ENCODE measurements around the gene DBR1.
"Not testable (repeated sequence)": the region's sequence is repeated elsewhere in the genome, so short reads cannot be mapped to it uniquely, and the experiment has no call there.

DBR1 gene

GRCh38 chr3:138186803-138187295 is 12.1 kb upstream of the DBR1 start:
- DNase-seq (ENCODE audit: low read depth): peak; percentile 64

GRCh38 chr3:138186221-138186620 is 11.5 kb upstream of the DBR1 start:
- DNase-seq (ENCODE audit: low read depth): no peak

GRCh38 chr3:138184994-138185393 is 10.3 kb upstream of the DBR1 start:
- DNase-seq (ENCODE audit: low read depth): no peak

- DNase-seq (ENCODE audit: low read depth): no peak
Measured at GRCh38 chr3:138180375-138181029, 5.8 kb upstream of the DBR1 start.

GRCh38 chr3:138173769-138174420 is 826 bp downstream of the DBR1 start:
- DNase-seq (ENCODE audit: low read depth): no peak

- DNase-seq (ENCODE audit: low read depth): no peak
Measured at GRCh38 chr3:138172625-138173024, 2.1 kb downstream of the DBR1 start.

- DNase-seq (ENCODE audit: low read depth): no peak
Measured at GRCh38 chr3:138165061-138165460, 9.7 kb downstream of the DBR1 start.

- no peak for DNase-seq (ENCODE audit: low read depth)
Measured at GRCh38 chr3:138157743-138158142, 17.0 kb downstream of the DBR1 start.

- DNase-seq (ENCODE audit: low read depth): no peak
Measured at GRCh38 chr3:138154534-138154933, 20.2 kb downstream of the DBR1 start.

- DNase-seq (ENCODE audit: low read depth): no peak
Measured at GRCh38 chr3:138148503-138148902, 26.2 kb downstream of the DBR1 start.

GRCh38 chr3:138142181-138142580 is 32.5 kb downstream of the DBR1 start:
- DNase-seq (ENCODE audit: low read depth): not testable (repeated sequence)

GRCh38 chr3:138140940-138141339 is 33.8 kb downstream of the DBR1 start:
- DNase-seq (ENCODE audit: low read depth): no peak

GRCh38 chr3:138139691-138140090 is 35.0 kb downstream of the DBR1 start:
- no peak for DNase-seq (ENCODE audit: low read depth)

GRCh38 chr3:138137861-138138260 is 36.9 kb downstream of the DBR1 start:
- DNase-seq (ENCODE audit: low read depth): no peak

- DNase-seq (ENCODE audit: low read depth): no peak
Measured at GRCh38 chr3:138136201-138136600, 38.5 kb downstream of the DBR1 start.

- no peak for DNase-seq (ENCODE audit: low read depth)
Measured at GRCh38 chr3:138135833-138136194, 38.9 kb downstream of the DBR1 start.

- DNase-seq (ENCODE audit: low read depth): no peak
Measured at GRCh38 chr3:138135146-138135832, 39.4 kb downstream of the DBR1 start.

- DNase-seq (ENCODE audit: low read depth): no peak
Measured at GRCh38 chr3:138132239-138132638, 42.5 kb downstream of the DBR1 start, which contains the start of gene A4GNT. Gene A4GNT, minus strand, starts transcription at chr3:138132390. Its CDS starts 1,134 bp downstream, at chr3:138131256.

- no peak for DNase-seq (ENCODE audit: low read depth)
Measured at GRCh38 chr3:138127636-138128365, 46.9 kb downstream of the DBR1 start.

GRCh38 chr3:138125548-138126221 is 49.0 kb downstream of the DBR1 start:
- no peak for DNase-seq (ENCODE audit: low read depth)

- no peak for DNase-seq (ENCODE audit: low read depth)
Measured at GRCh38 chr3:138124706-138125355, 49.9 kb downstream of the DBR1 start.

Measured in GM04504 (cell line).